Right renal pelvis (tissue), 4 donors: ENCODE data around the gene ABI3BP. TPM values are rescaled to one million over a fixed set of nuclear protein-coding genes. Genes with fewer than 3 reads are reported as not detected.

ENCODE experiments used
- DNase-seq, 4 donors: peaks; one replicate each; pipeline ENCODE4 v3.0.0-alpha.2; 2013; ENCODE audit warnings: low read depth in 4 of 4, low spot score in 3 of 4, missing footprints in 1 of 4
- polyA plus RNA-seq, 4 donors: library from polyadenylated mRNA; unstranded; fragments of 120-200 nt; gene quantifications; one replicate each; pipeline ENCODE4 v1.2.1, GENCODE V29; 2013; ENCODE audit not compliant: insufficient read length in 4 of 4

Gene ABI3BP
- polyA plus RNA-seq, 4 donors = 18.4 to 38.1 (median 28.2) TPM

GRCh38 chr3:100899440-100900091 is 93.7 kb downstream of the ABI3BP start:
- no peak for DNase-seq

- DNase-seq = no peak
Observed at GRCh38 chr3:100898681-100899080, 94.5 kb downstream of the ABI3BP start.

GRCh38 chr3:100896994-100897393 is 96.2 kb downstream of the ABI3BP start:
- no peak for DNase-seq

GRCh38 chr3:100893590-100893989 is 99.6 kb downstream of the ABI3BP start:
- no peak for DNase-seq

- DNase-seq = no peak
Observed at GRCh38 chr3:100893108-100893507, 100.1 kb downstream of the ABI3BP start.

GRCh38 chr3:100891827-100892226 is 101.4 kb downstream of the ABI3BP start:
- no peak for DNase-seq

- DNase-seq = no peak
Observed at GRCh38 chr3:100891033-100891432, 102.2 kb downstream of the ABI3BP start.

- no peak for DNase-seq
Observed at GRCh38 chr3:100888881-100889280, 104.3 kb downstream of the ABI3BP start.

GRCh38 chr3:100882571-100882984 is 110.6 kb downstream of the ABI3BP start:
- no peak for DNase-seq

- no peak for DNase-seq
Observed at GRCh38 chr3:100880845-100881244, 112.4 kb downstream of the ABI3BP start.

- no peak for DNase-seq
Observed at GRCh38 chr3:100880072-100880471, 113.1 kb downstream of the ABI3BP start.

- no peak for DNase-seq
Observed at GRCh38 chr3:100879195-100879810, 113.9 kb downstream of the ABI3BP start.

- DNase-seq = no peak
Observed at GRCh38 chr3:100877286-100877685, 115.9 kb downstream of the ABI3BP start.

GRCh38 chr3:100875239-100875638 is 118.0 kb downstream of the ABI3BP start:
- DNase-seq = peak in 3 of 4 donors; percentile 12 to 18 (median 13)

- no peak for DNase-seq
Observed at GRCh38 chr3:100873611-100874010, 119.6 kb downstream of the ABI3BP start.

- DNase-seq = no peak
Observed at GRCh38 chr3:100871306-100871705, 121.9 kb downstream of the ABI3BP start.

GRCh38 chr3:100869787-100870186 is 123.4 kb downstream of the ABI3BP start:
- DNase-seq = peak; percentile 16 to 35 (median 28)

GRCh38 chr3:100868894-100869293 is 124.3 kb downstream of the ABI3BP start:
- DNase-seq = no peak

- DNase-seq = no peak
Observed at GRCh38 chr3:100868096-100868495, 125.1 kb downstream of the ABI3BP start.

- DNase-seq = no peak
Observed at GRCh38 chr3:100865442-100865841, 127.8 kb downstream of the ABI3BP start.

- no peak for DNase-seq
Observed at GRCh38 chr3:100864471-100865250, 128.6 kb downstream of the ABI3BP start.

- no peak for DNase-seq
Observed at GRCh38 chr3:100857863-100858262, 135.4 kb downstream of the ABI3BP start.
